Dermis microvascular lymphatic vessel endothelial cell (primary cell): ENCODE measurements around the gene DIPK1C. TPM values are rescaled to one million over a fixed set of nuclear protein-coding genes. Genes with fewer than 3 reads are reported as not detected.

ENCODE experiments used
- DNase-seq, 2 donors: peaks; one replicate each; pipeline versions ENCODE4 v3.0.0 to v3.0.0-alpha.2; 2010; ENCODE audit warnings: low read depth in 2 of 2
- total RNA-seq: library from RNA; depleted of rRNA; stranded (reverse); fragments of >200 nt; gene quantifications from 2 replicates; pipeline ENCODE4 v1.2.1, GENCODE V29; 2014

The DIPK1C gene
- total RNA-seq, 1 donor from 2014 or later = not detected

DNA sequence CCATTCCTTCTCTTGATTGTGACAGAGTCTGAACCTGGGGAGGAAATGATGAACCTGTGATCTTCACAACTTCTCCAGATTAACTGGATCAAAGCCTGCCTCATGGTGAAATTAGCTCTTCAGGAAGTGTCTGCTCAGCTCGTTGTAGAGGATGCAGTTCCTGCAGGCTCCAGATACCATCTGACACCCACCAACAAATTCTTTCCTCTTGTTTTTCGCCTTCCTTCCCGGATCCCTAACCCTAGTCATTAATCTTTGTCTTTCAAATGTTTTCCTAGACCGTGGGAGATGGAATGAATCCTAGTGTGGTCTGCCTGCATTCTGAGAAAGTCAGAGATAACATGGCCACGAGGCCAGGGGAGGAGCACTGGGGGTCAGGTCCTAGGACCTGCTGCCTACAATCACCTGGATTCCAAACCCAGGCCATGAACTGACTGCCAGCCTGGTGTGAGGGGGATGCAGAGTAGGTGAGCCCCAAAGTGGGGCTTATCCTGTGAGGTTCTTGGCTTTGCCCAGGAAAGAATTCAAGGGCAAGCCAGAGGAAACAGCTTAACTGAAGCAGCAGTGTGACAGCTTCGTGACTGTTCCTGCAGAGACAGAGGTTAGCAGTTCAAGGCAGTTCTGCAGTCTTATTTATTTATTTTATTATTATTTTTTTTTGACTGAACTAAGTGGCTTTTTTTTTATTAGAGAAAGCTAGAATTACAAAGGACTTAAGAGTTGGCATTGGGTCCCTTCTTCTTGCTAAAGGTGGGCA is 67.8 kb downstream of the DIPK1C start:
- no peak for DNase-seq

DNA sequence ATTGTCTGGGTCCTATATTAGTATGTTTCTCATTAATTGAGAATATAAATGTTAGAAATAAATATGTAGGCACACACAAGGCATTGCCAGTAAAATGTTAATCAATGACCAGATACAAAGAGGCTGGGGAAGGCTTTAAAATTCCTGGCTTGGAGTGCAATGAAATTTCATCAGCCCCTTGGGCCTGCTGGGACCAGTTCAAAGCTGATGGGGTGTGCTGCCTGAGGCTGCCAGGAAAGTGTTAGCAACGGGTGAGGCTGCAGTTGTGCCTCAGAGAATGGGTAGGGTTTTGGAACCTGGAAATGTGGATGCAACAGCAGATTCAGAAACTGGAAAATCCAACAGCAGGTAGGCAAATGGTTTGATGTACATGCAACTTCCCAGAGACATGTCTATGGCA is 68.9 kb downstream of the DIPK1C start:
- DNase-seq = no peak

DNA sequence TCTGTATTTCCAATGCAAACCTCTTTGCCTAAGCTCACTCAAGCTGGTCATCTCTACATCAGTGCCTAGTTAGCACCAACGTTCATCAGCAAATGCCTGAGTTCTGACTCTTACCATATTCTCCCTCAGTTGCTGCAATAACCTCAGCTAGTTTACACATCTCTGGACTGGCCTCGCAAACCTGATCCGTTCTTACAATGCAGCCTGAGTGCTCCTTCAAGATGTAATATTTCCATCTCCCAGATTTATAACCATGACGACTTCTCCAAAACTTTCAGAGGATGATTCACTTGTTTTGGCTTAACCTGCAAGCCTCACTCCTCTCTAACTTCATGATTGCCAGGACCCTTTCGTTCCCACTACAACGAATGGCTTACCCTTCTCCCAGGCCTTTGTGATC is 69.7 kb downstream of the DIPK1C start:
- DNase-seq = no peak

Other genes with a start within 250 kb of the DIPK1C start
- 32.3 and 34.0 TPM in 2 replicates for gene CYB5A, start 165.3 kb downstream of the DIPK1C start, total RNA-seq
- gene C18orf63, start 141.5 kb downstream of the DIPK1C start, total RNA-seq = not detected in 2 replicates
- gene CNDP2, start 39.1 kb upstream of the DIPK1C start, total RNA-seq = 50.3 and 76.9 TPM in 2 replicates
- gene CNDP1, start 77.2 kb upstream of the DIPK1C start, total RNA-seq = not detected in 2 replicates
- 11.4 and 14.7 TPM in 2 replicates for gene ZNF407, start 140.6 kb upstream of the DIPK1C start, total RNA-seq